Colon (tissue), 2 donors: Measurements from ENCODE around the gene COX19.
"Not testable (repeated sequence)": the region's sequence is repeated elsewhere in the genome, so short reads cannot be mapped to it uniquely, and the experiment has no call there.

ENCODE experiments used
- FAIRE-seq: peaks from 2 replicates; lab custom pipeline; 2012; peaks lifted over from hg19 to GRCh38; lab: Jason Lieb, UNC
- donor health status: control.
- donor health status: control.

The COX19 gene

DNA sequence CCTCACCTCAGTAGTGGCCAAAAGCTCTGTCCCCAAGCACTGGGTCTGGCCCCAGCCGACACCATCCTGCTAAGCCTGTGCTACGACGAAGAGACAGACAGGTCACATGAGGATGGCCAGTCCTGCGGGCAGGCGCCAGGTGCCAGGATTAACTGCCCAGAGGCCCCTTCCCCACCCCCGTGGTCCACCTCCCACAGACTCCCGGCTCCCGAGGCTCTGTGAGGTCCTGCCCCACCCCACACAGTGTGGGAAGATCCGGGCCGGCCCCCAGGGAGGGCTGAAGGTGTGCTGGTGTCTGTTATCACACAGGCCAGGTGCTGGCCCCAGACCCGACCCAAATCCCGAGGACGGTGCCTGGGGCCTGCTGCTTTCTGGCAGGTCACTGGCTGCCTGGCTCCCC is 34.9 kb upstream of the COX19 start:
- no peak for FAIRE-seq

DNA sequence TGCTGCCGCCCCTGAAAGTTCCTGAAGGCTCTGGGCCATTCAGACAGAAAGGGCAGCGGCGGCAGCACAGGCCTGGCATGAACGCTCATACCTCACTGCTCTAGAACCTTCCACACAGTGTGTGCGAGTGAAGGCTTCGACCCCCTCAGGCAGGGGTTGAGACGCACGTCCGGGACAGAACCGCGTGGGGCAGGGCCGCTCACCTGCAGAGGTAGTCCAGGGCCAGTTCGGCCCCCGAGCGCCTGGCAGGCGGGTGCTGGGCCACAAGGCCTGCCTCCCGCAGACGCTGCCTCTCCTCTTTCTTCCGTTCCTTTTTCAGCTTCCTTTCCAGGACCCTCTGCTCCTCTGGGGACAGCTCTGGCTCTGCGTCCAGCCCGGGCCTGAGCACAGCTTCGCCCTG is 34.4 kb upstream of the COX19 start:
- no peak for FAIRE-seq

DNA sequence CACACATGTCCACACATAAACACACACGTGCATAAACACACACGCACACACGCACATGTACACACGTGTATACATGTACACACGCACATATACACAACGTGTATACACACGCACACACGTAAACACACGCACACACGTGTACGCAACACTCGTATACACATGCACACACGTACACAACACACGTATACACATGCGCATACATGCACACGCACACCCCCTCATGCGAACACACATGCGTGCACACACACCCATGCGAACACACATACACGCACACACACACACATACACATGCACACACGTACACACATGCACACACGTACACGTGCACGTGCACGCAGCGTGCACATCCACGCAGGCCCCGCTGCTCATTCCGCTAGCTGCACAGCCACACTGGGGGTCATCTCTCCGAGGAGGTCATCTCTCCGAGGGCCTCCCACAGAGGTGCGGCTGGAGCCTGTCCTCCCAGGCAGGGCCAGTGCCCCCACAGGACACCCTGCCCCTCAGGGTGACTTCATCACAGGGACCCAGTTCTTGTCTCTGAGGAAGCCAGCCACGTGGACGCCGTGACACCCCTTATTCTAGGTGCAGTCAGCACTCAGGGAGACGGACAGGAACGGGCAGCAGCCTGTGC is 33.5 kb upstream of the COX19 start:
- FAIRE-seq = no peak

DNA sequence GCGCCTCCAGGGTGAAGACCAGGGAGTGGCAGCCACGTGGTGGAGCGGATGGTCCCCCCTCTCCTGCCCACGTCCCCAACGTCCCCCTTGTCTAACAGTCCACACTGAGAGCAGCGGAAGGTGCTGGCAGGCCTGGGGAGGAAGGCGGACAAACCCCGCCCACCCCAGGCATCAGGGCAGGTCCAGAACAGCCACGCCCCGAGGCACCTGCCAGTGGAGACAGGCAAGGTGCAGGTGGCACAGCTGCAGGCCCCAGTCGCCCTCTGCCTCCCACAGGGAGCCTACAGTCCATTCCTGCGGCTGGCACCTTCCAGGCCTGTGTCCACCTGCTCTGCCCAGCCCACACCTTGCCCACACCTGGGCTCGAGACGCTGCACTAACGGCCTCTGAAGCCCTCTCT is 32.6 kb upstream of the COX19 start:
- FAIRE-seq = no peak

DNA sequence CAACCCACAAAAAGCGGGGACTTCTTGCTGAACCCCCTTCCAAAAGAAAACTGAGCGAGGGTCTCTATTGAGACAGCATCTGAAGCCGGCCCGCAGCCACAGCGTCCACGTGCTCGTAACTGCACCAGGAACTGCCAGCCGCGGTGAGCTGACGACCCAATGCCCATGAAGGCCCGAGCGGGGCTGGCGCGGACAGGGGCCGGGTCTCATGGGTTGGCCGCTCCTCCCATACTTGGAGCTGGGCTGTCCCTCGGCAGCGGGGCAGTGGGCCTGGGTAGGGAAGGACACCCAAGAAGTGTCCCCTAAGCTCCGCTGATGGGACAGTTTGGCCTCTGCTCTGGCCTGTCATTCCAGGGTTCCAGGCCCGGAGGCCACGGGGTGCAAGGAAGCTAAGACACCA is 30.0 kb upstream of the COX19 start:
- FAIRE-seq = no peak

DNA sequence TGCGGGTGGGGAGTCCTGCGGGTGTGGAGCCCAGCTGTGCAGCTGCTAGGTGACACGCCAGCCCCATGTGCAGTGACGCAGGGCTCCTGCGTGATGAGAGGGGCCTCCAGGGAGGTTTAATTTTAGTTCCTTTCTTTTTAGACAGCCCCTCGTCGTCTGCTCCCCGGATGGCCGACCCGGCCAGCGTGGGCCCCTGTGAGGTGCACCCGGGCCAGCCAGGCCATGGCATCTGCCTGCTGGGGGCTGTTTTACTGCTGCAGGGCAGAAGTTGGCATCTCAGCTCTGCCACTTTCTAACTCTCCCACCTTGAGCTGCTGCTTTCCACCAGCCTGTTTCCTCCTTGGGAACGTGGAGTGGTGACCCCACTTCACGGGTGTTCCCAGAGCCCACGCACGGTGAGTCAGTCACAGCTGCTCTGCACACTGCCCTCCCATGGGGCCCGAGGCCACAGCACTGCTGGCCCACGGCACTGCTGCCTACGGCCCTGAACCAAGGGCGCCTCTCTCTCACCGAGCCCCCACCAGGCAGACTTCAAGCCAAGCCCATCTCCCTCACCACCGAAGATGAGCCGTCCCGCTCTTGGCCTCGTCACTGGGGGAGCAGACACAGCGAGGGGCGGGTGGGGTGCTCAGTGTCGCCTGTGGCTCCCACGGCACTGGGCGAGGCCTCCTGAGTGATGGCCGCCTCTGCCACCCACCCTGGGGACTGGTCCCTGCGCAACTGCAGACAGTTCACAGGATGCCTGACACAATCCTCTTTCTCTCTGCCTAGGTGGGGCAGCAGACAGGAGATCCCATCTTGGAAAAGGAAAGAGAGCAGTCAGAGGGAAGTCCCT is 28.9 kb upstream of the COX19 start:
- no peak for FAIRE-seq

DNA sequence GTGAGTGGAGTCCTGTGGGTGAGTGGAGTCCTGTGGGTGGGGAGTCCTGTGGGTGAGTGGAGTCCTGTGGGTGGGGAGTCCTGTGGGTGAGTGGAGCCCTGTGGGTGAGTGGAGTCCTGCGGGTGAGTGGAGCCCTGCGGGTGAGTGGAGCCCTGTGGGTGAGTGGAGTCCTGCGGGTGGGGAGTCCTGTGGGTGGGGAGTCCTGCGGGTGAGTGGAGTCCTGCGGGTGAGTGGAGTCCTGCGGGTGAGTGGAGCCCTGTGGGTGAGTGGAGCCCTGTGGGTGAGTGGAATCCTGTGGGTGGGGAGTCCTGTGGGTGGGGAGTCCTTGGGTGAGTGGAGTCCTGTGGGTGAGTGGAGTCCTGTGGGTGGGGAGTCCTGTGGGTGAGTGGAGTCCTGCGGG is 27.1 kb upstream of the COX19 start:
- not testable (repeated sequence) for FAIRE-seq

DNA sequence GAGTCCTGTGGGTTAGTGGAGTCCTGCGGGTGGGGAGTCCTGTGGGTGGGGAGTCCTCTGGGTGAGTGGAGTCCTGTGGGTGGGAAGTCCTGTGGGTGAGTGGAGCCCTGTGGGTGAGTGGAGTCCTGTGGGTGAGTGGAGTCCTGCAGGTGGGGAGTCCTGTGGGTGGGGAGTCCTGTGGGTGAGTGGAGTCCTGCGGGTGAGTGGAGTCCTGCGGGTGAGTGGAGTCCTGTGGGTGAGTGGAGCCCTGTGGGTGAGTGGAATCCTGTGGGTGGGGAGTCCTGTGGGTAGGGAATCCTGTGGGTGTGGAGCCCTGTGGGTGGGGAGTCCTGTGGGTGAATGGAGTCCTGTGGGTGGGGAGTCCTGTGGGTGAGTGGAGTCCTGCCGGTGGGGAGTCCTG is 26.7 kb upstream of the COX19 start:
- not testable (repeated sequence) for FAIRE-seq

DNA sequence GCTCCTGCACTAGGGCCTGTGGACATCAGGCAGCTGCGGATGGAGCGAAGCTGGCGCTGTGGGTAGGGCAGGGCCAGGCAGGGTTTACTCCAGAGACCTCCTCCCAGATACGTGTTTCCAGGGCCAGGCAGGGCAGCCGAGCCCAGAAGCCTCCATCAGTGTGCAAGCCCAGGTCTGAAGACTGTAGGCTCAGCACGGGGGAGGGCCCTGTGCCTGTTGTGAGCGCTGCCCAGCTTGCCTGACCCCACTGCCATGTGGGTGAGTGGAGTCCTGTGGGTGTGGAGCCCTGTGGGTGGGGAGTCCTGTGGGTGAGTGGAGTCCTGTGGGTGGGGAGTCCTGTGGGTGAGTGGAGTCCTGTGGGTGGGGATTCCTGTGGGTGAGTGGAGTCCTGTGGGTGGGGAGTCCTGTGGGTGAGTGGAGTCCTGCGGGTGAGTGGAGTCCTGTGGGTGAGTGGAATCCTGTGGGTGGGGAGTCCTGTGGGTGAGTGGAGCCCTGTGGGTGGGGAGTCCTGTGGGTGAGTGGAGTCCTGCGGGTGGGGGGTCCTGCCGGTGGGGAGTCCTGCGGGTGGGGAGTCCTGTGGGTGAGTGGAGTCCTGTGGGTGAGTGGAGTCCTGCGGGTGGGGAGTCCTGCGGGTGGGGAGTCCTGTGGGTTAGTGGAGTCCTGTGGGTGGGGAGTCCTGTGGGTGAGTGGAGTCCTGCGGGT is 25.9 kb upstream of the COX19 start:
- not testable (repeated sequence) for FAIRE-seq

DNA sequence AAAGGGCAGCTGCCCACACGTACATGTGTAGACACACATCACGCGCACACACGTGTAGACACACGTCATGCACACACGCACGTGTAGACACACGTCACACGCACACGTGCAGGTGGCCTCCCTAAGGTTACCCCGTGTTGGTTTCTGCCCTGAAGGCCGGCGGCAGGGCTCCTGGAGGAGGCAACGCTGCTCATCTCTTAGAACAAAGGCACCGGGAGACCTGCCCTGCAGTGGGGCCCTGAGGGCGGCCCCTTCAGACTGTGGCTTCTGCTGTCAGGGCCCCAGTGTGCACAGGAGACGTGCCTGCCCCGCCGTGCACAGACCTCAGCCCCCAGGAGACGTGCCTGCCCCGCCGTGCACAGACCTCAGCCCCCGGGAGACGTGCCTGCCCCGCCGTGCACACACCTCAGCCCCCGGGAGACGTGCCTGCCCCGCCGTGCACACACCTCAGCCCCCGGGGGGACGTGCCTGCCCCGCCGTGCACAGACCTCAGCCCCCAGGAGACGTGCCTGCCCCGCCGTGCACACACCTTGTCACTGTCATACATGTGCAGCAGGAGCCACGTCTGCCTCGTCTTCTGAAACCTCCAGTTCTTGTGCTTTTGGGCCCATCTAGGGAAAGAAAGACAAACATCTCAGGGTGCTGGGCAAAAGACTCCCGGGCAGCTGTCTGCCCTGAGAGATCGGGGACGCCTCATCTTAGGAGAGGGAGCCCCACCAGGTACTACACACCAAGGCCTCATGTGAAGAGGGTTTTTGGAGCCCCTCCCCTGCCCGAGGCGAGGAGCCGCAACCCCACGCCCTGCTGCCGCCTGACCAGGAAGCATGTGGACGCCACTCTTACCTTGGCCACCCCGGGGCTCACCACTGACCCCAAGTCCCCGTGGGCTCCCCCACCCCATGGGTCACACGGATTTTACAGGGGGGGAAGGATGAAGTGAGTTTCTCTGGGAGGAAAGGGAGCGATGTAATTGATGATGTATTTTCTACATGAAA is 24.9 kb upstream of the COX19 start:
- no peak for FAIRE-seq

DNA sequence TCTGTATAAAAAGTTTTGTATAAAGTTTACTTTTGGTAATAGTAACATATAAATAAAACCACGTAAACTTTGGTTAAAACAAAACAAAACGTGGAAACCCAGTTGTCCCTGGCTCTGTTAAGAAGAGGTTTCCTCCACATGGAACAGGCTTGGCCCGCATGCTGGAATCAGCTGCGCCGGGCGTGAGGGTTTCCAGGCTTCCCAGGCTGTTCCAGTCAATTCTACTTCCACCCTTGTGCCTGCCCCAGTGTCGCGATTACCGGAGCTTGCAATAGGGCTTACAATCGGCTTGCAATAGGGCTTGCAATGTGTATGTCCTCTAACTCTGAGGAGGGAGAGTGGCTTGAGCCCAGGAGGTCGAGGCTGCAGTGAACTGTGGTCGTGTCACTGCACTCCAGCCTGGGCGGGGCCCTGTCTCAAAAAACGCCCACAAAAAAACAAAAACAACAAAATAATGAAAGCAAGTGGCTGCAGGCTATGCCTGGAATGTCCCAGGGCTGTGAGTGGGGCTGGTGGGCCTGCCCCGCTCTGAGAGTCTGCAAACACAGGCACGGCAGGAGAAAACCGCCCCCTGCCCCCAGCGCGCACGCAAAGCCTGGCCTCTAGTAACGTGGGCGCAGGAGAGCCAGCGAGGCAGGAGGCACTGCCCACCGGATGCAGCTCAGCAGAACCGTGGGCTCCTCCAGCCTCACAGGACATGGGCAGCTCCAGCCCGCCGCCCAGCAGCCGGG is 24.0 kb upstream of the COX19 start:
- FAIRE-seq = no peak

DNA sequence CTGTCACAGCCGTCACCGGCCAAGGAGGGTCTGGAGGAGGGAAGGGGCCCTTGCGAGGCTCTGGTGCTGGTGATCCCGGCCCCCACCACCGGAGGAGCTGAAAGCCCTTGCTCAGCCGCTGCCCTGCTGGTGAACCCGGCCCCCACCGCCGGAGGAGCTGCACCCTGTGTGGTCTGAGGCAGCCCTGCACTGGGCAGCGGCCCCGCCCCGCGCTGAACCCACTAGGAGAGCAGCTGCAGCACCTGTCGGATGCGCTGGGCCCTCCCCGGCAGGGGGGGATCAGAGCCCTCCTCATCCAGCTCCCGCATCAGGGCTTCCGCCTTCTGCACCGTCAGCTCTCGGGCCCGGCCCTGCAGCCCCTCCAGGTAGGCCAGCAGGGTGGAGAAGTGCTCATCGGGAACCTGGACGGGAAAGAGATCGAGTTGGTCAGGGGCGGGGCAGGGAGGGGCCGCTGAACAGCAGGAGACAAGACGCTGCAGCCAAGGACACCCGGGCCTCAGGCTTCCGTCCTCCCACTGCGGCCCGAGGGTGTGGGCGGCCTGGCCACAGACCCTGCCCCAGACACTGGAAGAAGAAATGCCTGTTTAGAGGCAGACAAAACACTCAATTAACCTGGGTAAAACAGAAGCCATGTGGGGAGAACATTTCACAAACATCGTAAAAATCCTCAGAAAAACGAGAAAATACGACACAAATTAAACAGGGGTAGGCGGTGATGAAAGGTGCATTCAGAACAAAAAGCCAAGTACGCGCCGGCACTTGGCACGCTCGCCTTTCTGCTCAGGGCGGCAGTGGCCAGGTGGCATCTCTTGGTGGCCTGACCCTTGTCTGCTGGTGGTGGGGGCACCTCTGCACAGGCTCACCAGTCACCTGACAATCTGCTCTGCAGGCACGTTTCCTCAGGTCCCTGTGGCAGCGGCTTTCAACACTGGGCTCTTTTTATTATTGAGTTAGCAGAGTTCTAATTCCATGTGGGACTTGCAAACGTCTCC is 22.4 kb upstream of the COX19 start:
- no peak for FAIRE-seq

DNA sequence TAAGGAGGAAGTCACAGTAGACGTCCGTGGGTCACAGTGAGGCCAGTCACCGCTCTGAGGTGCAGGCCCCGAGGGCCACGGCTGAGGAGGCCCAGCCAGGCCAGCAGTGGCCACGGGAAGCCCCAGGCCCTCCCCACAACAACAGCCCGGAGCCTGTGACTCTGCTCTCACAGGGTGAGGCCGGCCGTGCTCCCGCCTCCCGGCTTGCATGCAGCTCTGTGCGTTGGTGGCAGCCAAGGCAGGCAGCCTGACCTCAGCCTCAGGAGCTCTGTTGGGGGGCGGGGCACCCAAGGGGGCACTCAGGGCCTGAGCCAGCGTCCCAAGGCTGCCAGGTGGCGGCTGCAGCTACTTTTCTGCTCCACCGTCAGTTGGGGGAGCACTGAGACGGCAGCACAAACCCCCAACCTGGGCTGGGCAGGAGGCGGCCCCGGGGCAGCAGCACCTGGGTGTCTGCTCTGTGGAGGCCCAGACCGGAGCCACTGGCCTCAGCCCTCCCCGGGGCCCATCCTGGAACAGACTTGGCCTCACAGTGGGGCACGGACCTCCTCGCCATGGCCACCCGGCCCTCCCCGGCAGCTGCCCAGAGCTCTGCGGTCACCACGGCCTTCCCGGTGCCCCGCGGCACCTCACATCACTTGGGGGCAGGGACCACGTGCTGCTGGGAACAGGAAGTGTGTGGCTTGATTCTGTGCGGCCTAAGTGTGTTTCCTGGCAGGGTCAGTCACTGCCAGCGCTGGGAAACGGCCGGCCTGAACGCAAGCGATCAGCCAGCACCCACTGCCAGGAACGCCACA is 20.9 kb upstream of the COX19 start:
- FAIRE-seq = no peak

DNA sequence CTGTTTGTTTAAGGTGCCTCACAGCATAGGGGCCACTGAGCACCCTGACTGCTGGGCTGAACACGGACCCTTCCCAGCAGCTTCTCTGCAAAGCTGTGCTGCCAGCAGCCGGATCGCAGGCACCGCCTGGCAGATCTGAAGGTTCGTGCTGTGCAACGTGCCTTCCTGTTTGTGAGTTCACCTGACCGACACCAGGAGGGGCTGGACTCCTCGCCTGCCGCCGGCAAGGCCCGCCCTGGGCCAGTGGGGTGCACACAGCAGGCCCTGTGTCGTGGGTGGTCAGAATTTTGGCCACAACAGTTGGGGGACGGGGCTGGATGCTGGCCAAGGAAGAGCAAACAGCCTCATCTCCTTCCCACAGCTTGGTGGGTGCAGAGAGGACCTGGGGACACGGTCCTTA is 20.2 kb upstream of the COX19 start:
- FAIRE-seq = no peak

DNA sequence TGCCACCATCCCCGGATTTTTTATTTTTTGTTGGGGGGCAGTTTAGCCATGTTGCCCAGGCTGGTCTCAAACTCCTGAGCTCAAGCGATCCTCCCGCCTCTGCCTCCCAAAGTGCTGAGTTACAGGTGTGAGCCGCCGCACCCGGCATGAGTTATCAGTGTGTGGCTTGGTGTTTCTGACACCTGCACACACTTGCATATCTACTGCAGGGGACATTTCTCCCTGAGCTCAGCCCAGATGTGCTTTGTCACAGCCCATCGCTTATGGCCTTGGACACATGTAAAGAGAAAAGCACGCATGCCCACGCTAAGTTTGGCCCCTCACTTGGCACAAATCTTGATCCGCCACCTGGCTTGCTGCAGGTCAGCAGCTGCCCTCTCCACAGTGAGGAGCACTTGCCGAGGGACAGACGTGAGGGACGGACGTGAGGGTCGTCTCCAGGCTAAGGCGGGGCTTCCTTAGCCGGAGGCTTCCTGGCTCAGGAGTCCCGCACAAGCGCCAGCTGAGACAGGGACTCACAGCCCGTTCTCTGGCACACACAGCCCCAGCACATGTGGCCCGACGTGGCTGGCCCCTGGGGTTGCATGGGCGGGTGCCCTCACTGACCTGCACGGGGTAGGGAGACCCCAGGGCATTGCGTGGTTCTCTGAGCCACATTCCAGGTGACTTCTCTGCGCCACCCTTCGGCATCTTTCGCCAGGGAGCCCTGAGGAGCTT is 19.4 kb upstream of the COX19 start:
- FAIRE-seq = no peak

DNA sequence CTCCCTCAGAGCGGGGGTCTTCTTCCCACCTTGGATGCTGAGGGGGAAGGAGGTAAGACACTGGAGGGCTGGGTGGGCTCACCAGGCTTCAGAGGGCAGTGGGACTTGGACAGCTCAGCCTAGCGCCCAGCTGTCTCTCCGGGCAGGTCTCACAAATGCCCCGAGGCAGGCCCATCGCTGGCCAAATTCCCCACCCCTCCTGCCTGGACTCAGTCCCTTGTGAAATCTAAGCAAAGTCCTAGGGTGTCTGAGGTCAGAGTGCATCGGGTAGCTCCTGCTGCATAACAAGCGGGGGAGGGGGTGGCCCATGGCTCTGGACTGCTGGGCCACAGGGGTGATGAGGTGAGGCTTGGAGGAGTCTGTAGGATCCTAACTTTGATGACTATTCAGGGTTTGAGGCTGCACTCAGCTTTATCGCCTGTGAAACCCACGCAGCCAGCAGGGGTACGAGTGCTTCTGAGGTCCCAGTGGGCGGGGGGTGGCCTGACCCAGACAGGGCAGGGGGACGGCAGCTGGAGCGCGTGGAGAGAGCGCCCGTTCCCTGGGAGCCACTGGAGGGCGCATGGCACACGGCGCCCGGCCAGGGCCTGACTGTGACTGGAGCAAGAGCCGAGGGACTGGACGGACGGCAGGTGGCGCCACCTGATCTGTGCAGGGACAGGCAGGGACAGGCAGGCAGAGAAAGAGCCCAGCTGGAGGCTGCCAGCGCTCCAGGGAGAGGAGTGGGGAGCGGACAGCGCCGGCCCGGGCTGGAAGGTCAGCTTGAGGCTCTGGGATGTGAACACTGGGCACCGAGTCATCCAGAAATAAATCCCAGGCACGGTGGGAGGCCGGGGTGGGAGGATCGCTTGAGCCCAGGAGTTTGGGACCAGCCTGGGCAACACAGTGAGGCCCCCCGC is 17.6 kb upstream of the COX19 start:
- FAIRE-seq = no peak
